ENCODE results near the gene CALML4. TPM values are rescaled to one million over a fixed set of nuclear protein-coding genes. Genes with fewer than 3 reads are reported as not detected.

CALML4 gene
- polyA plus RNA-seq, 1 experiment: 0.47 TPM

DNA sequence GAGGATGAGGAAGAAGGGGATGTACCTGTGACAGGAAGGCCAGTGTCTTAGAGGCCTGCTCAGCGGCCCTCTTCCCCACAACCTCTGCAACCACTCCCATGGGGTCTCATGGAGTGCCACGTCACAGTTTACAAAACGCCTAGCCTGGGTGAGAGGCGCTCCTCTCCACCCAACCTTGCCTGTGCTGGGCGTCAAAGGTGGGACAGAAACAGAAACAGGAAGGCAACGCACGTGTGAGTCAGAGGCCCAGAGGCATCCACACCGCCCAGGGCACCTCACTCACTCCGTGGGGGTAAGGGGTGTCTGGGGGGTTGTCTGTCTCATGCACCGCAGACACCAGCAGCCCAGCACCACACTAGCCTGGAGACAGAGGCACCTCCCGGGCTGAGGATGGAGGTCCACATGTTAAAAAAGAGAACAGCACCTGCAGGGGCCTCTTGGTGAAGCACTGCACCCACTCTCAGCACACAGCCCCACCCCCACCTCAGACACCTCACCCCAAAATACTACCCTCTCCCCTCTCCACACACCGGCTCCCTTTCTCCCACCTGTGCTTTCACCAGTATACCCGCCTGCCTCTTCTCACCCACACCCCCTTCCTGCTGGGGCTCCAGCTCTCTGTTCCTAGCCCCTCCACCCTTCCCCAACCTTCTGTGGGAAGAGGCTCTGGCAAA is 4.7 kb upstream of the CALML4 start:
- H3K27me3 ChIP-seq (ENCODE audit: control insufficient read depth, insufficient read depth, low read length): no peaks in the 10 kb centered on the region
- peaks cover 1% of the 10 kb centered on the region; the same call in 1 of the 2 replicates for H3K36me3 ChIP-seq (ENCODE audit: control insufficient read depth, insufficient read depth, low read length)
- ChIA-PET CTCF (interaction anchor here (0.9 to 2.8 kb wide), 8 partner anchors 9 to 362 kb away, joined by 3 to 22 read pairs (median 10); no protein-coding TSS in a partner anchor), POLR2A (no interaction called here)
- TF ChIP-seq, protein P1, sequence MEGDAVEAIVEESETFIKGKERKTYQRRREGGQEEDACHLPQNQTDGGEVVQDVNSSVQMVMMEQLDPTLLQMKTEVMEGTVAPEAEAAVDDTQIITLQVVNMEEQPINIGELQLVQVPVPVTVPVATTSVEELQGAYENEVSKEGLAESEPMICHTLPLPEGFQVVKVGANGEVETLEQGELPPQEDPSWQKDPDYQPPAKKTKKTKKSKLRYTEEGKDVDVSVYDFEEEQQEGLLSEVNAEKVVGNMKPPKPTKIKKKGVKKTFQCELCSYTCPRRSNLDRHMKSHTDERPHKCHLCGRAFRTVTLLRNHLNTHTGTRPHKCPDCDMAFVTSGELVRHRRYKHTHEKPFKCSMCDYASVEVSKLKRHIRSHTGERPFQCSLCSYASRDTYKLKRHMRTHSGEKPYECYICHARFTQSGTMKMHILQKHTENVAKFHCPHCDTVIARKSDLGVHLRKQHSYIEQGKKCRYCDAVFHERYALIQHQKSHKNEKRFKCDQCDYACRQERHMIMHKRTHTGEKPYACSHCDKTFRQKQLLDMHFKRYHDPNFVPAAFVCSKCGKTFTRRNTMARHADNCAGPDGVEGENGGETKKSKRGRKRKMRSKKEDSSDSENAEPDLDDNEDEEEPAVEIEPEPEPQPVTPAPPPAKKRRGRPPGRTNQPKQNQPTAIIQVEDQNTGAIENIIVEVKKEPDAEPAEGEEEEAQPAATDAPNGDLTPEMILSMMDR (IDR thresholded peaks at IDR 0.05; ENCODE audit: insufficient read depth, low read depth, low read length): no peak
- DNase-seq (ENCODE audit: low read depth): no peak
- H3K4me3 ChIP-seq (ENCODE audit: low read depth, low read length): no peak overlapping the region

DNA sequence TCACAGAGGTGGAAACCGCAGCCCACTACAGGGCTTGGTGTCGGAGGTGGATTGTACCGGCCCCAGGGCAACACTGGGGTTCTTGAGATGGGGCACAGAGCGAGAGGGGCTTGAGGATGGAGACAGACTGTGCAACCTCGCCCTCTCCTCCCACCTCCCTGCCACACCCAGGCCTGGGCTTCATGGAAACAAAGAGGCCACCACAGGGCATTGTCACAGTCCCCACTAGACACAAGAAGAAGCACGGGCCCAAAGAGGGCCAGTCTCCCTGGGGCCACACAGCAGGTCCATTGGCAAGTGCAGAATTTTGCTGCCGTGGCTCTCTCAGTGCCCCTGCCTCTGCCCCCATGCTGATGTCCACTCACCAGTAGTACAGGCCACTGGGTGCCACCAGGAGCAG is 4.1 kb upstream of the CALML4 start:
- no peak overlapping the region for H3K4me3 ChIP-seq (ENCODE audit: low read depth, low read length)
- ChIA-PET CTCF (interaction anchor here (2.4 kb wide), 1 partner anchor 15 kb away, joined by 14 read pairs; no protein-coding TSS in a partner anchor), POLR2A (no interaction called here)
- TF ChIP-seq, protein P1 (IDR thresholded peaks at IDR 0.05; ENCODE audit: insufficient read depth, low read depth, low read length): no peak
- H3K27me3 ChIP-seq (ENCODE audit: control insufficient read depth, insufficient read depth, low read length): no peaks in the 10 kb centered on the region
- no peak for DNase-seq (ENCODE audit: low read depth)
- peaks cover 1% of the 10 kb centered on the region; the same call in 1 of the 2 replicates for H3K36me3 ChIP-seq (ENCODE audit: control insufficient read depth, insufficient read depth, low read length)

DNA sequence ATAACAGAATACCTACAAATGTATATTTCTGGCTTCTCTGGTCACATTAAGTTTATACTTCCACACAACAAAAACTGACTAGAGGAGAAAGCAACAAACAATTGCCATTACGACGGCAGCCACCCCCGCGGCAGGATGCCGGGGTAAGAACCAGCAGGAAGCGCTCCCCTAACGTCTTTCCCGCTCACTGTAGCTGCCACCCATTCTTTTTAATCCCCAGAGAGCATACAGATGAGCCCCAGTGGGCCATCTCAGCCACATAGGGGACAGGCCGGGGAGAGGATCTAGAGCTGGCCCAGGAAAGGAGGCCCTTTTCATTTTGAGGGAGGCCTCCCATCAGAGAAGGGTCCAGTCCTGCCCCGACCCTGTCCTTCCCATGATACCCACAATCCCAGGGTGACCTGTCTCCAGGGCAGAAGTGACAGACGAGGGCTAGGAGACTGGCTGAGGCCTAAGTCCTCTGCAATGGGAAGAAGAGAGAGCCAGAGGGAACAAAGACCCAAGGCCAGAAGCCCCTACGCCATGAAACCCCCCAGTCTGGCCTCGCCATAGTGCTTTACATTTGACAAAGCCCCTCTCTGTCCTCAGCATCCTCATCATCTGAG is 3.6 kb upstream of the CALML4 start:
- CTCF ChIA-PET: interaction anchor here (2.4 kb wide), 1 partner anchor 15 kb away, joined by 14 read pairs; no protein-coding TSS in a partner anchor
- TF ChIP-seq, protein P1 (IDR thresholded peaks at IDR 0.05; ENCODE audit: insufficient read depth, low read depth, low read length): no peak
- POLR2A ChIA-PET: no interaction called here
- Histone ChIP-seq H3K4me3 (ENCODE audit: low read depth, low read length) (no peak overlapping the region), H3K36me3 (ENCODE audit: control insufficient read depth, insufficient read depth, low read length) (peaks cover 1% of the 10 kb centered on the region; the same call in 1 of the 2 replicates), H3K27me3 (ENCODE audit: control insufficient read depth, insufficient read depth, low read length) (no peaks in the 10 kb centered on the region)
- no peak for DNase-seq (ENCODE audit: low read depth)

DNA sequence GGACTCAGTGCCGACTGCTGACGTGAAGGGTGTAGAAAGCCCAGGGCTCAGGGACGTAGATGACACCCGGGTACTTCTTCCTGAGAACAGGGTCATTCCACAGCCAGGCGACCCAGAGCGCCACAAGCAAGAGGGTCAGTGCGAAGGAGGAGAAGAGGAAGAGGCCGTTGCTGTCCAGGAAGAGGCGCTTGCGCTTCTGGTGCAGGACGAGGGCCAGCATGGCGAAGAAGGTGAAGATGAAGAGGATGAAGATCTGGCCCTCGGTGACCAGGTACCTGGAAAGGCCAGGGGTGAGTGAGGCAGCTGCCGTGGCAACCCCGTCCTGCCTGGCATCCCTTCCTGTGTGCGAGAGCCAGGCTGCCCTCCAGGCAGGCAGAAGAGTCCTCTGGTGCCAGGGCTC is 3.0 kb upstream of the CALML4 start:
- DNase-seq (ENCODE audit: low read depth): no peak
- Histone ChIP-seq H3K36me3 (ENCODE audit: control insufficient read depth, insufficient read depth, low read length) (peaks cover 1% of the 10 kb centered on the region; the same call in 1 of the 2 replicates), H3K4me3 (ENCODE audit: low read depth, low read length) (no peak overlapping the region), H3K27me3 (ENCODE audit: control insufficient read depth, insufficient read depth, low read length) (no peaks in the 10 kb centered on the region)
- POLR2A ChIA-PET: no interaction called here
- TF ChIP-seq, protein P1 (IDR thresholded peaks at IDR 0.05; ENCODE audit: insufficient read depth, low read depth, low read length): no peak
- CTCF ChIA-PET: no interaction called here

DNA sequence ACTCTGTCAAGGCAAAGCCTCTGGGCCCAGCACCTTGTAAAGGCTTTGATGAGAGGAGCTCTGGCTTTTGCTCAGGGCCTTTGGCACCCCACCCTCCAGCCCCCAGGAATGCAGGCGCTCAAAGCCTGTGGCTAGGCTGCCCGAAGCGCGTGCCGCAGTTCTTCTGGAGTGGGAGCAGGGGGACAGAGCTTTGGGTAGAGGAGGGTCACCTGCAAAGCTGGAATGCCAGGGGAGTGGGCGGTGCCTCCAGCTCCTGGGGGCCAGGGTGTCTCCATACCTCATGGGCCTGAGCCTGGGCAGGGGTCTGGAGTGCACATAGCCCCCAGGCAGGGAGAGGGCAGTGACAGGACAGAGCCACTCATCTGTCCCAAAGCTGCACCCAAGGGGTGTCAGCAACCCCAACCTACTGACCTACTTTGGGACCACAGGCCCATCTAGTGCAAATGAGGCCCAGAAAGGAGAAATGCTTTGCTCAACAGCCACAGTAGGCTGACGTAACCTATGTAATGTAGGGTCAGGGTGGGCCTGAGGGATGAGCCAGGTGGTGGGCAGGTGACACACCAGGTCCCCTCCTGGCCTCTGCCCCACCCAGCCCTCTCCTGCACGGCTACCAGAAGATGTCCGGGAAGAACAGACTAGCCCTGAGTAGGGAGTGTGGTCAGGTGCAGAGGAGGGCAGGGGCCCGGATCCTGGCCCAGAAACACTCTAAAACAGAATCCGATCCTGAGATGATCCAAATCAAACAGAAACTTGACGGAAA is 2.2 kb upstream of the CALML4 start:
- ChIA-PET POLR2A (no interaction called here), CTCF (no interaction called here)
- Histone ChIP-seq H3K27me3 (ENCODE audit: control insufficient read depth, insufficient read depth, low read length) (no peaks in the 10 kb centered on the region), H3K4me3 (ENCODE audit: low read depth, low read length) (no peak overlapping the region), H3K36me3 (ENCODE audit: control insufficient read depth, insufficient read depth, low read length) (peaks cover 1% of the 10 kb centered on the region; the same call in 1 of the 2 replicates)
- TF ChIP-seq, protein P1 (IDR thresholded peaks at IDR 0.05; ENCODE audit: insufficient read depth, low read depth, low read length): no peak
- no peak for DNase-seq (ENCODE audit: low read depth)
